GF-D8 (cell line): ENCODE data around the gene AFF3.

ENCODE experiments used
- DNase-seq: peaks from one replicate; lab custom pipeline; 2025; lab: John Stamatoyannopoulos, UW

Gene AFF3

DNA sequence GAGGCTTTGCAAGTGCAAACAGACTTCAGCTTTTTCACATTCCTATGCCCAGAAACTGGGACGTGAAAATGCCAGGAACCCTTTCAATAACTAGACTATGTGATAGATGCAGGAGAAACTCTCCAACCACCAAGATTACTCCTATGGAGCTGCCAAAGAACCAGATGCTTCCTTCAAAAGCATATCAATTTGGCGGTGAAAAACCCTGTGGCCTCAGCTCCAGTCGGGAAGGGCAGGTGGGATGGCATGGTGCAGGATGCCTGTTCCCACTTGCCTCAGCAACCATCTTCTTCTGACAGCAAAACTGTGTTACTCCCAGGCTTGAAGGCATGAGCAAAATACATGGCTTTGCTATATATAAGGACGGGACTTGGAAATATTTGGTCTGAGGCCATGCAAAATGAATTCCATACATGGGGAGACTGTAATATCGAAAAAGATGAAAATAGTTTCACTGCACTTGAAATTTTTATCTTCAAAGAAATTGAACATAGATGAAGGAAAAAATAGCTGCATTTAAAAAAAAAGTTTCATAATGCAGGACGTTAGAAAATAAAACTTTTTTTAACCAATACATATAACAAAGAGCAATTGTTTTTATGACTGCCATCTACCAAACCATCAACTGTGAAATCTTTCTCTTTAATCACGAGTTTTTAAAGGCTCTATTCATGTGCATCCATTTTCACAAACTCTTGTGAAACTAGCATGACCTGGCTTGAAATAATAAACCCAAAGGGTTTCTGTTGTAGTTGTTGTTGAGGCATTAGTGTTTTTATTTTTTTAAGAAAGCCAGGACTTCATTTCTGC is 99.1 kb downstream of the AFF3 start:
- DNase-seq = no peak

DNA sequence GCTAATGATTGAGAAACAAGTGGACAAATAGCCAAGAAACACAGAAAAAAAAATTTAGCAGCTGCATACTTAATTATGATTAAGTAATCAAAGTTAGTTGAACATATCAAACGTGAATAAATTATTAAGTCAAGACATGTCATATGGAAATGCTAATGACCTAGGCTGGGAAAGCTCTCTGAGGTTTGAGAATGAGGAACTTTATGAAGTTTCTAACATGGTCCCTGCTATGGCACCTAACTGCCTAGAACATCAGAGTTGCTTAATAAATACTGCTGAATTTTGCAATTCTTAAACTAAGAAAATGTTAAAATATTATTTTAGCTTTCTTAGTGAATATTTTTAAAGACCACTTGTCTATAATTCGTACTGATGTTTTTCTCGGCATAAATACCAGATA is 99.8 kb downstream of the AFF3 start:
- DNase-seq = no peak

DNA sequence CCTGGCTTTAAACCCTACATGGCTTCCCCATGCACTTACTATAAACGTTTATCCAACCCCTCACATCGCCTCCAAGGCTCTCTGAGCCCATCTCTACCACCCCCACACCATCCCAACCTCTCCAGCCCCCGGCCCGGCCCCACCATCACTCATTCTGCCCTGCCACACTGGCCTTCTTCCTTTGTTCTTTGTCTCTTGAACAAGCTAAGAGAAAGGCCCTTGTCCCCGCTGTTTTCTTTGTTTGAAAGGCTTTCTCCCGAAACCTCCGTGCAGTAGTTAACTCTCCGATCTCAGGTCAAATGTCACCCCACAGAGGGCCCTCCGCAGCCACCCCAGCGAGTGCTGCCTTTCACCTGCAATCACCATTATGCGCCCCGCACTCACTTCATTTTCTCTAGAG is 100.4 kb downstream of the AFF3 start:
- no peak for DNase-seq

DNA sequence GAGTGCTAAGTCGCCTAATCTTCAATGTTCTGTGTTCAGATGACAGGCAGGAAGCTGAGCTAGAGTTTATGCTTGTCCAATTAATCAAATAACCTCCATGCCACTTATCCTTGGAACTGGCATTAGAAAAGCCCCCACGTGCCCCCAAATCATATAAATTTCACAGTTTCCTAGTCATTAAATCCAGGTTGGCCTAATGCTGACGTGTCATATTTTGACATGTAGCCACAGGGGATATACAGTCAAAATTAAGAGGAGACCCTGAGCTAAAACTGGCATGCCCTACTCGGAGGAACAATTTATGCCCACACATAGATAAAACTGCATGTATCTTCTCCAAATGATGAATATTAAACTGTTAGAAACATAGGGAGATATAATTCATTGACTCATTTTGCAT is 101.0 kb downstream of the AFF3 start:
- DNase-seq = no peak

DNA sequence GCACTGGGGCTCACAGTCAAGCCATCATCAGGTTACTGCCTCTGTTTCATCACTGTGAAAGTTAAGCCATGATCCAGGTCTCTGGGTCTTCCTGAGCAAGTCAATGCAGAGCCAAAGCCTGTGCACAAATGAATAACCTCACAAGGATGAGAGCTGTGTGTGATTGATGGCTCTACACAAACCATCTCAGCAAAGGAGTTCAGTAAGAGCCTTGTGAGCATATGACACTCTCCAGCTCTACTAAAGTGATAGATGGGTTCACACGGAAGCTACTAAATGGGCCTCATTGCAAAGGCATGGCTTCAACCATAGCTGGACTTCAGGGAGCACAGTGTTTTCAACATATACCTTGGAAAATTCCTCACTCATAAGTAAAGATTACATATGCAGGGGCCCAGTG is 101.5 kb downstream of the AFF3 start:
- no peak for DNase-seq

DNA sequence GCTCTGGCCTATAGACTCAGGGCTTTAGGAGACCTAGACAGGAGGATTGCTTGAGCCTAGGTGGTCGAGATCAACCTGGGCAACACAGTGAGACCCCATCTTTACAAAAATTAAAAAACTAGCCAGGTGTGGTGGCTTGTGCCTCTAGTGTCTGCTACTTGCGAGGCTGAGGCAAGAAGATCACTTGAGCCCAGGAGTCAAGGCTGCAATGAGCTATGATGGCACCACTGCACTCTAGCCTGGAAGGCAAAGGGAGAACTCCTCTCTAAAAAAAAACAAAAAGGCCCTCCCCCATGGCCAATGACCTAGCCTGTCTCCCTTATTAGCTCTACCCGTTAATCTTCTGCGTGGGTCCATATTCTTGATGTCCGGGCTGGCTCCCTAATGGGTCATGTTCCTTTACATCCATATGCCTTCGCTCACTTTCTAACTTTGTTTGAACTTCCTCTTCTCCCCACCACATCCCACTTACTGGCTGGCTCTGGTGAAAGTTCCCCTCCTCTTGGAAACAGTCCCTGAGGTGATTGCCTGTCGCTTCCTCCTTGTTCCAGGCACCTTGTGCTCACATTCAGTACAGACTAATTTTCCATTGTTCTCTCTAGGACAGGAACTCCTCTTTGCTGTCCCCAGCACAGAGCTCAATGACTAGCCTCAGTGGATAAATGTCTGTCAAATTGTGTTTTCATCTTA is 103.0 kb downstream of the AFF3 start:
- no peak for DNase-seq

DNA sequence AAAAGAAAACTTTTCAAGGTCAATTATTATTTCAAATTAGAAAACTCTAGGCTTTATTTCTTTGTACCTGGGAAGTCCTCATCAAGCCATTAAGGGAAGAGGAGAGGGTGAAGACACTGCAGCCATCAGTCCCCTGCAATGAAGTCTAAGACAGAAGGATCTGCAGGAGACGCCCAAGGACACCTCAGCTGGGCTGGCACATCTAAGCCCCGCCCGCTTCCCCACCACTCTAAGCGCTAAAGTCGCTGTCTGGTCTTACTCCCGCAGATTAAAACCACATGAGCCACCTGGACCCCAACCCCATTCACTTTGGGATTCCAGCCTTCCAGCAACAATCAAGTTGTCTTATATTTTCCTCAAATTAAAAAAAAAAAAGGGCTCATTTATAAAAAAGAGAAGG is 104.4 kb downstream of the AFF3 start:
- DNase-seq = no peak

DNA sequence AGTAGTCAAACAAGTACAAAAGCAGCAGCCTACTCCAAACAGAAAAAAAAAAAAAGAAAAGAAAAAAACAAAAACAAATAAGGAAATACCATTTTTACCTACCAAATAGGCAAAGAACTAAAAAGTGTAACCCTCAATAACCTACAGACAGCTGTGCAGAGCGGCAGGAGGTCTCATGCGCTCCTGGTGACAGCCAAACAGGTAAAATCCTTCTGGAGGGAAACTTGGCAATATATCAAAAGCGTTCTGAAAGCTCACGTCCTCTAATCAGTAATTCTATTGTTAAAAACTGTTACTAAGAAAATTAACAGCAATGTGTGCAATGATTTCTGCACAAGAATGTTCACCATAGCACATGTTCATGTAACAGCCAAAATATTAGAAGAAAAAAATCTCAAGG is 105.6 kb downstream of the AFF3 start:
- DNase-seq = no peak

DNA sequence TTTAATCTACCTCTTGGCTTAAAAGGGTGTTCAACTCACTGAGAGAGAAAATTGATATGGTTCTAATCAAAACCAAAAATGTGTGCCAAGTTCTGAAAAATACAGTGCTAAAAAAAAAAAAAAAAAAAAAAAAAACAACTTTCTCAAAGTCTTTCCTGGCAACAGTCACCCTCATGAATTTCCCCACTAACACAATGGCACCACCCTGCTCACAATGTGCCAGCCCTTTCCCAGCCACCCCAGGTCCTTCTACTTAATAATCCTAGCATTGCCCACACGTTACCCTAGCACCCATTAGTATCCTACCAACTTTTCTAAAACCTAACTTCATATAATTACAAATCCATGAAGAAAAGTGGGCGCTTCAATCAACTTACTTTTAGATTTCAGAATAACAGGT is 106.4 kb downstream of the AFF3 start:
- DNase-seq = no peak

DNA sequence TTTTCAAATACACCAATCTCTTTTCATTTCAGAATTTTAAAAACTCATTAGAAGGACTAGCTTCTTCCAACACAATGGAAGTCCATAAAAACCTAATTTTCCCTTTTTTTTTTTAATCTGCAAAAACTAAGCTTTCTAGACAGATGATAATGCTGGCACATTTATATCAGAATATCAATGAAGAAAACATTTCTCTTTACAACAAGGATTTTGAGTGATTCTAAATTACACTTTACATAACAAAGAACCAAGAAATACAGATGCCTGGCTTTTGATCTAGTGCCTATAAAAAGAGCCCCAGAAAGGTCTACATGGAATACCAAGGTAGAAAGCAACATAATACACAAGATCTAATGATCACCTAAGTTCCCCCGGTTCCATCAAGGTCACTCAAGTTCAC is 108.0 kb downstream of the AFF3 start:
- DNase-seq = no peak

DNA sequence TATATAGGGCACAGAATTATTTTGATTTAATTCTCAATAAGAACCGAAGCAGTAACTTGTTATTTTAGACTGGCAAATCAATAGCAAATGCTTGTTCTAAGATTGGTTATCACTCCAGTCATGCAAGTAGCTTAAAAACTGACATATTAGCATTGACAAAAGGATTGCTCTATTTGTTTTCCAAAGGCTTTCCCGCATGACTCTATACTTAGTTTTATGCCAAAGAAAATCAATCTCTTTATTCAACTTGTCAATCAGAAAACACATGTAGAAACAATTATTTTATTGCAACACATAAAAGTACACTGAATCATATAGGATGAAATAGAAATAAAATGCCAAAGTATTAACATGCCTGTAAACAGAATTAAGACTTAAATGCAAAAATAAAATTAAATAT is 108.4 kb downstream of the AFF3 start:
- no peak for DNase-seq

DNA sequence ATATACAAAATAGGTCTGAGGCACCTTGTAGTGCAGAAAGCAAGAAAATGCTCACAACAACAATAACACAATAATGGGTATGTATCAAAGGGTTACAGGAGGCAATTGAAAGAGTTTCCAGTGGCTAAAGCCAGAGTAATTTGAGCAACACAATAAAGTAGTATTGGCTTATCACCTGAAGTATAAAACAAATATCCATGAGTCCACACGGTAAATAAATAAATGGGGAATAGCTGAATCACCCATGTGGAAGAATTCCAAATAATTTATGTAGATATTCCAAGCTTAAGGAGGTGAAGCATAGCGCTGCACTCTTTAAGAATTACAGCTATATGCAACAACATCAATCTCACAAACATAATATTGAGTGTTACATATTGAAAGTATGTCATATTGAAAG is 110.8 kb downstream of the AFF3 start:
- DNase-seq = no peak

DNA sequence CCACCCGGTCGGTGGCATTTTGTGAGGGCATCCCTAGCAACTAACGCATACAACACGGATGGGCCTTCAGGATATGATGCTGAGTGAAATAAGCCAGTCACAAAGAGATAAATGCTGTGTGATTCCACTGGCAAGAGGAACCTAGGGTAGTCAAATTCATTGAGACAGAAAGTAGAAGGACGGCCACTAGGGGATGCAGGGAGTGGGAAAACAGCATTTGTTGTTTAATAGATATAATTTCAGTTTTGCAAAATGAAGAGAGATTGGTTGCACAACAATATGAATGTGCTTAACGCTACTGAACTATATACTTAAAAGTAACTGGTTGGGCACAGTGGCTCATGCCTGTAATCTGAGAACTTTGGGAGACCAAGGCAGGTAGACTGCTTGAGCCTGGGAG is 112.9 kb downstream of the AFF3 start:
- DNase-seq = no peak

DNA sequence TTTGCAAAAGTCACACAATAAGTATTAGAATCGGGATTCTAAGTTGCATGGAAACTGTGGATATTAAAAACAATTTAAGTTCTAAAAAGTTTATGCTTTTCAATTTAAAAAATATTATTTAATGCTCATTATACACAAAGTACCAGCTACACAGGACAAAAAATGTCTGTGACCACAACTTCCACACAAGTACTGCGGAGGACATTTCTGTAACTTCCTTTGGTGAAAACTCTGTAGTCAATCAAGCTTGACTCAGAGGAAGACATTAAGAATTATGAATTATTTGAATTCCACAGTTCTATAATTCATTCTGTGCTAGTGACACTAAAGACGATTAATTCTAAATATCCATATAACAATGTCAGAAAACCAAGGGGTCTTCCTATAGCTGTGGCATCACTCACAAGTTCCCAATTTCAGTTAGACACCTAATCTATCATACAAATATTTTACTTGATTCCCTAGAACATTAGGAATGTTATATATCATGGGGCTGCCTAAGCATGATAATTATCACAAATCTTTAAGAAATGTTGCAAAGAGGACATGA is 120.5 kb downstream of the AFF3 start:
- DNase-seq = no peak

DNA sequence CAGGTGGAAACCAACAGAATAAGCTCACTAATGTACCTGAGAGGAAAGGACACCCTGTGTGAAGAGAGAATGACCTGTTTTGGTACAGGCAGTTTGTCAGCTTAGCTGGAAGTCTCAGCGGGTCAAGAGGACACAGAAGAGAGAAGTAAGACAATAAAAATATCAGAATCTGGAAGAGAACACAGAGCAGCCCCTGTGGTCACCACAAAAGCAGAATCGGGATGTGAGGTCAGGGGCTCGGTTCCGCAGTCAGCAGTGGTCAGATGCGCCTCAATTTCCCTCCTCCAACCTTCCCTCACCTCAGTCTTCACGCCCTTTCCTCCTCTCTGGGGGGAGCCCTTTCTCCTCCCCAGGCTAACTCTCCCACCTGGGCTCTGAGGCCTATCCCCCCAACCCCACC is 122.9 kb downstream of the AFF3 start:
- DNase-seq = no peak

DNA sequence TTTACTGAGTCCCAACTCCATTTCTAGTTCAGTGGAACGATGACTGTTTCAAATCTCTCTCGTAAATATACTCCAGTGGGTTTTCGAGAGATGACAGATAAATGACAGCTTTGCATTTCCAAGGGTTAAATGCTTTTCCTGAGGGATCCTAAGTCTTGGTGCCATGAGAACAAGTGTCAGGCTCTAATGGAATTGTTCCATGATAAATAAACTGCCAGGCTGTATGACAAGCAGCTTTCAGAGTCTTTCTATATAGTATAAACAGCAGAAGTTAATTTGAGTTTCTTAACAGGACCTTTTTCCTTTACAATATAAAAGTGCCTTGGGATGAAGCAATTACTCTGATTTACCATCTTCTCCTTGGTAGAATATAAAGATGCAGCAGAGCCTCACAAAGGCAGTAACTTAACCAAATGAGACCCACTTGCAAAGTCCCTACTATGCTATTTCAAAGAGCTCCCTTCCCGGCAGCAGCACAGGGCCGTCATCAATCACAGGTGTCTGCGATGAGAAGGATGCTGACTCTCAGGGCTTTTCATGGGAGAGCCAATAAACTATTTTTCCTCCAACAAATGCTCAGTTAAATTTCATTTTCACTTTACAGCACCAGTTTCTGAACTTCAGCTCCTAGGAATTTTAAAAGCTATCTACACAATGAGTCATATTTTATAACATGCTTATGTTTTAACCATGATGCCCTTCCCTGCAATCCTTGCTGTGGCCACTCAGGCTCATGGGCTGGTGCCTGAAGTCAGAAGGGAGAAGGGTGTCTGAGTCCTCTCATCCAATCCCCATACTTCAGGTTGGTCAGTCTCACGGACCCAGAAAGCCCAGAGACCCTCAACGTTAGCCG is 123.8 kb downstream of the AFF3 start:
- no peak for DNase-seq

DNA sequence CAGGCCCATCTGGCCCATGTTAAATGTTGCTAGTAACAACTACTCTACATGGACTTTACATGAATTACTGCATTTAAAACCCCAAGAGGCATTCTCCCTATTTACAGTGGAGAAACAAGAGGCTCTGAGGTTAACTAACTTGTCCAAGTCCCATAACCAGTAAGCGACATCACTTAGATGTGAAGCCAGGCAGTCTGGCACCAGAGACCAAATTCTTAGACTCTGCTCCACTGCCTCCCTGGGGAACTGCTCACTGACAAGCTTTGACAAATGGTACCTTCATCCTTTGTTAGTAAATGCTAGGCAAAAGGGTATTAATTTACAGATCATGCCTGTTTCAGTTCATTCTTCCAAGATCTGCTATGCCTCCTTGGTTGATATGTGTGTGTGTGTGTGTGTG is 124.8 kb downstream of the AFF3 start:
- no peak for DNase-seq

DNA sequence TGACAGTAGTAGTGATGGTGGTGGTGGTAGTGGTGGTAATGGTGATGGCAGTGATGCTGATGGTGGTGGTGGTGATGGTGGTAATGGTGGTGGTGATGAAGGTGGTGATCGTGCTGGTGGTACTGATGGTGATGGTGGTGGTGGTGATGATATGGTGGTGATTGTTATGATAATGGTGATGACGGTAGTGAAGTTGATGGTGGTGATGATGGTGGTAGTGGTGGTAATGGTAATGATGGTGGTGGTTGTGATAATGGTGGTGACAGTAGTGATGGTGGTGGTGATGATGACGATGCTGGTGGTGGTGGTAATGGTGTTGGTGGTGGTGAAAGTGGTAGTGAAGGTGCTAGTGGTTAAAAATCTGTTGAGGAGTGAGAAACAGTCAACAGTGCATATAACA is 125.6 kb downstream of the AFF3 start:
- no peak for DNase-seq

DNA sequence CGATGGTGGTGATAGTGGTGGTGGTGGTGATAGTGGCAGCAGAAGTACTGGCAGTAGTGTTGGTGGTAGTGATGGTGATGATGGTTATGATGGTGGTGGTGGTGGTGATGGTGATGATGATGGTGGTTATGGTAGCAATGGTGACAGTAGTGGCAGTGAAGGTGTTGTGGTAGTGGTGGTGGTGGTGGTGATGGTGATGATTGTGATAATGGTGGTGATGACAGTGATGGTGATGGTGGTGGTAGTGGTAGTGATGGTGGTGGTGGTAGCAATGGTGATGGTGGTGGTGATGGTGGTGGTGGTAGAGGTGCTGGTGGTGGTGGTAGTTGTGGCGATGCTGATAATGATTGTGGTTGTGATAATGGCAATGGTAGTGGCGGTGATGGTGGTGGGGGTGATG is 126.5 kb downstream of the AFF3 start:
- DNase-seq = no peak

DNA sequence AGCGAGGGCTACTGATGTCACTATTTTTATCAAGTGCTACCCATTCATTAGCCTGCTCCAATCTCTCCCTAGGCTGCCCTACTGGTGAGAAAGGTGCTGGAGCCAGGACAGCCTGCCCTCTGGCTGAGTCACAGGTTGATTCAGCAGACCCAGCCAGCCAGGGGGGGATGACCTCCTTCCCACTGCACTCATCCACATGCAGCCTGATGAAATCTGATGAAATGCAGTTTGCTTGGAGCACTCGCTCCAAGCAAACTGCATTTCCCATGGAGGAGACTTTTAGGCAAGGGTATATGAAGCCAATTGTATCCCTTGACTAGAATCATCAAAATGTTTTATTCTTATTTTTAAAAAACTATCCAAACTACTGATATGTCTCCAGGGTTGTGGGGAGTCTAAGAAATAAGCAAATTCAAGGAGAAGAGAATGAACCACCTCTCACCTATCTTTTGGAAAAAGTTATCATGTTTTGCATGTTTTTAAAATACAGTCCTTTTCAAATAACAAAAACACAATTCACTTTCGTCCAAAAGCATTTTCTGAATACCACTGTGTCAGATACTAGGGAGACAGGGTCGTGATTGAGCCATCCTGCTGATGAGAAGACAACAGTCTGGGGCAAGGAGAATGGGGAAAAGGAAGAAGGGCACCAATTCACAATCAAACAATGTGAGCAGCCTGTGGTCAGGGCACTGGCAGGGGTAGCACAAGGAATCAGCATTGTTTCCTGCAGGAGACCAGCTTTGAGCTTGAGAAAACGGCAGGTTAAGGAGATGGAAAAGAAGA is 128.3 kb downstream of the AFF3 start:
- no peak for DNase-seq

DNA sequence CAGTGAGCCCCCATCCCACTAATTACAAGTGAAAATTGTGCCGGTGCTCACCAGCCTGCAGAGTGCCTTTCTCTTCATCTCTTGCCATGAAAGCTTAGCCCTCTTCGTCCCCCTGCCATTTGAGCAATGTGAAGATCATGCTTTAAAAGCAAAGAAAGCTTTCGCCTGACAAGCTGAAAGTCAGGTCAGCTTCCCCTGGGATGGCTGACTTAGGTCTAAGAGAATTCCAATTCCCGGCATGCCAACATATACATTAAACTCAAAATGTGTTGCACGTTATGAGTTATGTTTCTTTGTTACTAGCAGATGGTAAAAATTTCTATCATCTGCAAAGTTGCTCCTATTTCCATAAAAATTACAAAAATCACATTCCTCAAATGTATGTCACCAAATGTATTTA is 129.8 kb downstream of the AFF3 start:
- no peak for DNase-seq

DNA sequence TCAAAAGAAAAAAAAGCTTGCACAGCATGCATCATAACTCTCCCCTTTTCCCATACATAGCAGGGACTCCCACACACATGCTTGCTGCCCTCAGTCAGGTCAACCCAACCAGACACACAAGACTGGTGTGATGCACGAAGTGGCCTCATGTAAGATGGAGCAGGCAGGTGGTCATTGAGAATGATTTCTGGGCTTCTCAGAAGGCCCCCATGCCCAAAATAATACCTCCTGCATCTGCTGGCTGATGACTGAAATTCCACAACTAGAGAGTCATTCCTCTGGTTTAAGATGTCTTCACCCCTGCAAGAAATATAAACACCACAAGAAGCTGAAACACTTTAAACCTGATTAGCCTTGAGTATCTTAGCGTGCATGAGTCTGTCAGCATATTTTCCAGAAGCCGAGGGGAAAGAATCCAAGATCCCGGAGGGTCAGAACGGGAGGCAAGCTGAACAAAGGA is 131.1 kb downstream of the AFF3 start:
- no peak for DNase-seq
